GM18517 (cell line): ENCODE data around the gene MRM2.

Experiments used
- ATAC-seq: cut with Tn5 transposase; IDR thresholded peaks from one replicate; pipeline ENCODE4 v1.9.1; 2021; ENCODE audit warnings: mild to moderate bottlenecking, moderate library complexity; ENCODE audit not compliant: unreplicated experiment

MRM2 gene

GRCh38 chr7:2224934-2225333 lies 17.1 kb downstream of the MRM2 start:
- no peak for ATAC-seq

- no peak for ATAC-seq
These were observed 17.5 kb downstream of the MRM2 start for GRCh38 chr7:2224491-2224928.

GRCh38 chr7:2223321-2223720 lies 18.7 kb downstream of the MRM2 start:
- no peak for ATAC-seq

- no peak for ATAC-seq
These were observed 19.5 kb downstream of the MRM2 start for GRCh38 chr7:2222516-2222915.

DNA sequence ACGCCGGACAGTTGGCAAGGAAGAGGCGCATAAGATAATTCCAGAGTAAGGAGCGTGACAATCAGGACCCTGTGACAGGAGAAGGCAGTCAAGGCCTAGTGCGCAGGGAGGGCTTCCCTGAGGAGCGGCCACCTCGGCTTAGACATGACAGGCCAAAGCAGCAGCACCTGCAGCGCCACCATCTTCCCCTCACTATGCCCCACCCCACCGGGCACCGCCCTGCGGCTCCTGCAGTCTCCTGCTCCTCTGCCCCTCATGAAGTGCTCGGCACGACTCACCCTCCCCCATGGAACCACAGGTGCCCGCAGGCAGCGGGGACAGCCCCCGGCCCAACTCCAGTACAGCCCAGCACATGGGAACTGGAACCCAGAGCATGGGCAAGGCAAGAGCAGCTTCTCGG lies 21.1 kb downstream of the MRM2 start:
- ATAC-seq: no peak

DNA sequence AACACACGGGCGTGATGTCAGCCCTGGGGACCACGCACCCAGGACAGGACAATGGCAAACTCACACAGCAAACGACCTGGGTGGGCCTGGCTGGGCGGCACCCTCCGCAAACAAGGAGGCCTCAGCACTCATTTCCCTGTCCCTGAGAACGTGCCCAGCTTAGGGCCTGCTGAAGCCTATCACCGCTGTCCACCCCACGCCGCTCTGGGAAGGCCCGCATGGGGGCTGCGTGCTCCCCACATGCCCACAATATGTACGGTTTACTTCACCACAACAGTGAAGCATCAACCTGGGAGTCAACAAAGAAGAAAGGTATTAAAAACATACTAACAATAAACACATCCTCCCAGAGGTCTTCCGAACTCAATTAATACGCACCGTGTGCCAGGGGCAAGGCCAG lies 21.5 kb downstream of the MRM2 start:
- ATAC-seq: no peak

DNA sequence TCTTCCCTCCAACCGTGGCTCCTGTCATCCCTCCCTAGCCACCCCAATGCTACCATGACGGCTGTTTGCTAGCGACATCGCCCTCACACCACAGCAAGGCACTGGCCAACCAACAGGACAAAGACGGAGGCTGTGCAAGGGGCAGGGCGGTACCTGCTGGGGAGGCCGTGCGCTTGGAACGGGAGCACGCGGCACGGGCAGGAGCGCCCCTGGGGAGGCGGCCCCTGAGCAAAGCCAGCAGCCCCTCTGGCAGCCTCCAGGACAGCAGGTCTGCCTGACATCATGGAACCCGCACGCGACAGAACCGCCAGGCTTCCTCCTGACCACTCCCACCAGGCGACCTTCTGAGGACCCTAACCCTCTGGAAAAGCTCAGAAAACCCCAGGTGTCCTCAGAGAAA lies 22.0 kb downstream of the MRM2 start:
- ATAC-seq: no peak

DNA sequence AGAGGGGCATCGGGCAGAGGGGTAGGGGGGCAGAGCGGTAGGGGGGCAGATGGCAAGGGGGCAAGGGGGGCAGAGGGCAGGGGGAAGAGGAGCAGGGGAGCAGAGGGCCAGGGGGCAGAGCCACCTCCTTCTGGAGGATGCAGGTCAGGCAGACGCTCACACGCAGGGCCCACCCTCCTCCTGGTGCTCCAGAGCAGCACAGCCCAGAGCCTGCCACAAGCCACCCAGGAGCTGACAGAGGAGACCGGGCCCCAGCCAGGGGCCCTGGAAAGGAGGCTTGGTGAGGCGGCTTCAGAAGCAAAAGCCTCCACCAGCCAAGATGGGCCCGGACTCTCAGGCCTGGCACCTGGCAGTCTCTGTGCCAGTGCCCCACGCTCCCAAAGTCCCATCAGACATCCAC lies 22.4 kb downstream of the MRM2 start:
- ATAC-seq: no peak

DNA sequence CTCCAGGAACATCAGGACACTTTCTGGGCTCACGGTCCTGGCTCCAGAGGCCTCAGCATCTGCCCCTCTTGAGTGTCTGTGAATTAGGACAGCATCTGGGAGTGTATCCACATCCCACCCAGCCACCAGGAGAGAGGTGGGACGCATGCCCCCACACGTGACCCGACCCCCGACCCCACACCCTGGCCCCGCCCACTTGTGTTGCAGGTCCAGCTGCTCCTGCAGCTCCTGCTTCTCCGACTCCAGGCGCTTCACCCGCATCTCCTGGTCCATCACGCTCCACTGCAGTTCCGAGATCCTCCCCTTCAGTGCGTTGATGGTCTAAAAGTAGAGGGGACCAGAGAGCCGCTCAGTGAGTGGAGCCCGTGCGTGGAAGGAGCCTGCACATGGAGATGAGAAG lies 22.9 kb downstream of the MRM2 start:
- no peak for ATAC-seq

DNA sequence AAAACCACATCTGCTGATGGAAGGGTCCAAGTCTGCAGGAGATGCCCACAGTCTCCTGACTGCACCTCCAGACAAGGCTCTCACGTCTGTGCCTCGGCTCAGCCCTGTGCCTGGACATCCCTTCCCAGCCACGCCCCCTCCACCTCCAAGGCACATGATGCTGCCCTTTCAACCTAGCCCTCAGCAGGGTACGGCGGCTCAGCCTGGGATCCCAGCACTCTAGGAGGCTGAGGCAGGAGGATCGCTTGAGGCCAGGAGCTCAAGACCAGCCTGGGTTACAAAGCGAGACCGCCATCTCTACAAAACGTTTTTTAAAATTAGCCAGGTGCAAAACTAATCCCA lies 23.6 kb downstream of the MRM2 start:
- no peak for ATAC-seq

DNA sequence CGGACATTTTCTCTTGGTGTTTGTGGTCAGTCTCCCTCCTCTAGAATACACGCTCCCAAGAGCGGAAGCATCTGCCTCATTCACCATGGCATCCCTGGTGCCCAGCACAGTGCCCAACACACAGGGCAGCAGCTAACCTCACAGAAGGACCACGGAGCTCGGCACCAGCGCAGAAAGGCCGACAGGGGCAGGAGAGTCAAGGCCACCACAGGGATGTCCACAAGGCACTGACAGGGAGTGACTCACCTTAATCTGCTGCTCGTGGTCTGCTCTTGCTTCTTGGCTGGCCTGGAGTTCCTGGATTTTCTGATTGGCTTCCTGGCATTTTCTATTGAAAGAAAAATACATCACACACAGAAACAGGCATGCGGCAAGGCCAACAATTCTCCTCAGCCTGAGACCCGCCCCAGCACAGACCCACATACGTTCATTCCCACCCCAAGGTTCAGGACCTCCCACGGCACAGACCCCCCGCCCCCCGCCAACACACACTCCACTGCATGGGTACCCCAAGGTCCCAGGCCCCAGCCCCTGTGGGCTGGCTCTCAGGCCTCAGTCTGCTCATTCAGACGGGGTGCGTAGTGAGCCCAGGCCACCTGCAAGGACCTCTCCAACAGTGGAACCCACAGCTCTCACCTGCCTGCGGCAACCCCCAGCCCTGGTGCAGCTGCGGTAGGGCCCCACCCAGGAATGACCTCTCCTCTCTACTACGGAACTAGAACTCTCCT lies 24.1 kb downstream of the MRM2 start:
- no peak for ATAC-seq

DNA sequence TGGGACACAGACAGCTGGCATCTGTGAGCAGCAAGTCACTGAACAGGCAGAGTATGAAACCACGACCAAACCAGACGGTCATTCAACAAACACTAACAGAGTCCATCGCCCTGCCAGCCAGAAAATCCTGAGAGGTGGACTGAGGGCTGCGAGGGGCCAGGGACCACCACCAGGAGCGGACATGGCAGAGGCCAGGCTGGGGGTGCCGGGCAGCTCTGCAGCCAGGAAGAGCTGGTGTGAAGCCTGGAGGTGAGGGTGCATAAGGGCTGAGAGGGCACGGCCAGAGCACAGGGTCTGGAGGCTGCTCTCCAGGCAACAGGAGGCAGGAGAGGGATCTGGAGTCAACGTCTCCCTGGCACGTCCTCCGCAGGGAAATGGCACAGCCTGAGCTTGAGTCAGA lies 24.8 kb downstream of the MRM2 start:
- no peak for ATAC-seq

GRCh38 chr7:2215851-2216250 lies 26.2 kb downstream of the MRM2 start:
- no peak for ATAC-seq

GRCh38 chr7:2214636-2215035 lies 27.4 kb downstream of the MRM2 start:
- no peak for ATAC-seq

DNA sequence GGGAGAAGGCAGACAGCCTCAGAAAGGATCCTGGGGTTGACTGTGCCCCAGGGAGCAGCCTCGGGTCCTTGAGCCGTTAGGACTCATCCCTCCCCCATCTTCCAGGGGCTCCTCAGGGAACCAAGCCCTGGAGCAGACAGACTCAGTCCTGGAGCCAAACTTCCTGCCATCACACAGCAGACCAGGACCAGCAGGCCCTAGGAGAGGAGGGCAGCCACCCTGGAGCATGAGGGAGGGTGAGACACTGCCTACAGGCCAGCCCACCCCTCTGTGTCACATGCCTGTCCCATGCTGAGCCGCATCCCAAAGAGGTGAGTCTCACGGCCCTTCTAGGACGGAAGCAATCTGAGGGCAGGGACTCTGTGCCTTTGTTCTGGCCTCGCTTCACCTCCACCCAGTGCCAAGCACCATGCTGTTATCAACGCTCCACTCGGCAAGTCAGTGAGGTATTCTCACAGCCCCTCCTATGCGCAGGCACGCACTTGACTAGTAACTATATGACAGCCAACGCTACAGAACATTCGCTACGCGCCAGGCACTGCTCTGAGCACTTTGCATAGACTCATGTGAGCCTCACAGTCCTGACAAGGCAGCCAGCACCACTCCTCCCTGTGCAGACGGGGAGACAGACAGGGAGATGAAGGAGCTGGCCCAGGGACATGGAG lies 28.3 kb downstream of the MRM2 start:
- ATAC-seq: no peak

GRCh38 chr7:2212906-2213305 lies 29.1 kb downstream of the MRM2 start:
- no peak for ATAC-seq

DNA sequence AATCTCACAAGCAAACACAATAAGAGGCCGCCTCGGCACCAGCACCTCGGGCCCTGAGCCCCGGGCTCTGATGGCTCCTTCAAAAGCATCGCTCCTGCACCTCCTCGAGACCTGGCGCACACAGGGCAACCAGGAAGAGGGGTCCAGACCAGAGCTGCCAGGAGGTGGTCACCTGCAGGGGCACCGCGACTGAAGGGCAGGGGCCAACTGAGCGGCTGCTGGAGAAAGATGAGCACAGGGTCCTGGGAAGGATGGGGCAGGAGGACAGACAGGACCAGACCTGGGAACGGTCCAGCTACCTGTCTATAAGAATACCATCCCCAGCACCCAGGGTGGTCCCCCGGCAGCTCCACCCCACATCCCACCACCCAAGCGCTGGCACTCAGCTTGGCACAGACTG lies 30.1 kb downstream of the MRM2 start:
- ATAC-seq: no peak

GRCh38 chr7:2211259-2211880 lies 30.6 kb downstream of the MRM2 start:
- no peak for ATAC-seq

DNA sequence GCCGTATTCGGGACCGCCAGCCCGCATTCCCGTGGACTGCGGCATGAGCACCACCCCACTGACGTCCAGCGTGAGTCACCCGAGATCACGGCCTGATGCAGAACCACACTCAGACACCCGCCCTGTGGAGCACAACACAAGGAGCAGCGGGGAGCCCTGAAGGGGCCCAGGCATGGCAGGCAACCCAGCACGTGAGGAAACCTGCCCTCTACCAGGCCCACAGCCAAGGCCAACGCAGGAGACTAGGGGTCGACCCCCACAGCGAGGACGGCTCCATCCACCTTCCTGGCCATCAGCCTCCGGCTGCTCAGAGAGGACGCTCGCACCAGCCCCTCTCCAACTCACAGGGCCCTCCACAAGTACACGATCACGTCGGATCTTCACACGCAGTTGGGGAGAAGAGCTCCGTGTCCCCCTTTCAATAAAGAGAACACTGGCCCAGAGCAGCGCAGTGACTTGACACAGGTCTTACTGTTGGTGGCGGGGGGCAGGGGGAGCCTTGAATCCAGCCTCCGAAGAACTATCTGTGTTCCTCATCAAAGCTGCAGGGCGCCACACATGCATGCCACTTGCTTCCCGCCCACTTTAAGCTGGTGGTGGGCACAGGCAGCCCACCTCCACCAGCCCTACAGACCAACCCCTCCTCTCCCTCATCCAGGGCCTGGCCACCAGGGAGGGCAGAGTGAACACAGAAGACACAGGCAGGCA lies 31.3 kb downstream of the MRM2 start:
- no peak for ATAC-seq

DNA sequence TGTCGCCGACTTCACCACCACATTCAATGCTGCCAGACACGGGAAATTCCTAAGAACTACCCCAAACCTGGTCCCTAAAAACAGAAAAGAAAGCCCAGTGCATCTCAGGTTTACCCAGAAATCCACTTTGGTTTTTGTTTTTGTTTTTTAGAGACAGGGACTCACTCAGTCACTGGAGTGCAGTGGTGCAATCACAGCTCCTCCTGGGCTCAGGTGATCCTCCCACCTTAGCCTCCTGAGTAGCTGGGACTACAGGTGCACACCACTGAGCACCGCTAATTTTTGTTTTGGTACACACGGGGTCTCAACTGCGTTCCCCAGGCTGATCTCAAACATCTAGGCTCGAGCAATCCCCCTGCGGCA lies 32.1 kb downstream of the MRM2 start:
- ATAC-seq: no peak

GRCh38 chr7:2209146-2209960 lies 32.7 kb downstream of the MRM2 start:
- peak; percentile 42 for ATAC-seq
